Dedifferentiated amniotic fluid mesenchymal stem cell (primary cell): Measurements from ENCODE around the gene PTPRR.

Source experiments
- DNase-seq: peaks from one replicate; pipeline ENCODE4 v3.0.0-alpha.2; 2016; ENCODE audit errors: extremely low spot score

Gene PTPRR

DNA sequence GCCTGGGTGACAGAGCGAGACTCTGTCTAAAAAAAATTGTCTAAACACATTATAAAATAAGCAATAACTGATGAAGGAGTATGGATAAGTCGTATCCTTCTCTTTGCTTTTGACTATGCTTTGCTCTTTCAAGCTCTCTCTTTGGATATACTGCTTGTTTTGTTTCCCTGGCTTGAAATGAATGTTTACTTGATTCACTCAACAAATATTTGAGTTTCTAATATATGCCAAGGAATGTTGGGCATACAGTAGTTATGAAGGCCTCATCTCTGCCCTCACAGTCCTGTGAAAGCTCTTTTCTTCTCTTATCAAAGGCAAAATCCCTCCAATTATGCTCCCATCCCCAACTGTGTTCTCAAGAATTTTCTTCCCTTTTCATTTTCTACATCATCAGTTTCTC lies 123.5 kb downstream of the PTPRR start:
- DNase-seq = no peak

DNA sequence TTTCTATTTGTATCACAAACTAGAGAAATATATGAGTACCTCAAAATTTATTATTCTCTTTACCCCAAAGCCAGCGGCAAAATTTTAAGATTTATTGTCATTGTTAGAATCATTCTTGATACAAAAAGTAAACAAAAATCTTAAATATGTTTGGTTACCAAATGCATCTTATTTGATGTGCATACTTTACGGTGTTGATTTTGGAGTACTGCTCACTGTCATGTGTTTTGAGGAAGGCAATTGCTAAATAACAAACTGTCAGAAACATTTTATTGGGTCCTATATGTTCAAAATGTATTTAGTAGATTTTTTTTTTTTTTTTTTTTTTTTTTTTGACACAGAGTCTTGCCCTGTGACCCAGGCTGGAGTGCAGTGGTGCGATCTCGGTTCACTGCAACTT lies 124.9 kb downstream of the PTPRR start:
- DNase-seq = no peak

DNA sequence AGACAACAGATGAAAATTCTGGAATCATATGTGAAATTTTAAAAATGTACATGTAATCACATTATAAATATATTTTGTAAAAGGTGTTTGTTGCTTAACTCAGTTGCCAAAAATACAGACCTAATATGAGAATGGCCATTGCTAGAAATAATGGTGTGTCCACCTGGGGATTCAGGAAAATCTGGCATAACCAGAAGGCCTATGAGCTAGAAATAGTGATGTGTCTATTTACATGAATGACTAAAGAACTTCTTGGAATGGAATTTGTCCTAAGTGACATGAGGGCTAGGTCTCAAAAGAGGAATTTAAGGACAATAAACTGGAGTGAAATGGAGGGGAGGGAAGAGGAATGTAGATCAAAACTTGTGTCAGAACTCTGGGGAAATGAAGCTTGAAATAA lies 126.4 kb downstream of the PTPRR start:
- no peak for DNase-seq

DNA sequence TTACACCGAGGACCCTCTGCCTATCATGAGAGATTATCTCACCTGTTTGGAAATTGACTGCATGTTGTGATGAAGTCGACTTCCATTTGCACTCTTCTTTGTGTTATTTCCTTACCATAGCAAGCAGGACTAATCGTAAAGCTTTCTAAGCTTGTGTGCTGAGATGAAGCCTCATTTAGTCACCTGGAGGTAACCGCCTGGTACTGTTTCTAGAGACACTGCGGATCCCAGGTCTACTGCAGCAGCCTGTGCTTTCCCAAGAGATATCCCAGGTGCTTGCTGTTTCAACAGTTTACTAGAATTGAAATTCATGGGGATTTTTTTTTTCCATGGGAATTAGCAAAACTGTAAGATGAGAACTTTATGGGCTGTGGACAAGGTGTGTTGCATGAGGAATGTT lies 131.8 kb downstream of the PTPRR start:
- DNase-seq = no peak

DNA sequence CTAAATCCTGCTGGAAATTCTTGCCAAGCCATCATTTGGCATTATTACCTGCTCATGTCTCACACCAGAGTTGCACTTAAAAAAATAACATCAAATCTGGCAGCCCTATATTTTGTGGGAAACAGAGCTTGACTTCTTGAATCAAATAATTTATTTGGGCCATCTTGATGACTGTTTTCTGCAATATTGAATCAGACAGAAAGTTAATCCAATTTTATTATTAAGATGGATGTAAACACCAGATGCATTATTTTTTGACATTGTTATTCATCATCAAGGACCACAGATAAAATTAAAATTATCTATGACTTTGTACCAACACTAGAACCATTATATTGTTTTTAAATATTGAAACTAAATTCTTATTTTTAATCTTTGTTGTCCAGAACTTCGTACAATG lies 132.9 kb downstream of the PTPRR start:
- no peak for DNase-seq

DNA sequence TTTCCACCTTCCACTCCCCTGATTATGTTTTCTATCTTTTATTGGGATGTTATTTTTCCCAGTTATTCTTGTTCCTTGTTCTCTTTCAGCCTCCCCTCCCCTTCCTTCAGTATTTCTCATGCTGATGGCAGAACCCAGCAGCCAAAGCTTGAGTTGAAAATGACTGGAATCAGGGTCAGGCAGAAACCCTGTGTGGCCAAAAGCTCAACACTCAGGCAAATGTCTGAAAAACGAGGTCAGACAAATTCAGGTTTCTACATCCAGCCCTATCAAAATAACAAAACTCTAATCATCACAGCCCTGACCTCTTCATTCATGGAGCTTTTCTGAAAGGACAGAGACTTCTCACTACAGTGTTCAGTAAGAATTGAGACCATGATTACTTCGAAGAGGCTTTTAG lies 134.6 kb downstream of the PTPRR start:
- no peak for DNase-seq

DNA sequence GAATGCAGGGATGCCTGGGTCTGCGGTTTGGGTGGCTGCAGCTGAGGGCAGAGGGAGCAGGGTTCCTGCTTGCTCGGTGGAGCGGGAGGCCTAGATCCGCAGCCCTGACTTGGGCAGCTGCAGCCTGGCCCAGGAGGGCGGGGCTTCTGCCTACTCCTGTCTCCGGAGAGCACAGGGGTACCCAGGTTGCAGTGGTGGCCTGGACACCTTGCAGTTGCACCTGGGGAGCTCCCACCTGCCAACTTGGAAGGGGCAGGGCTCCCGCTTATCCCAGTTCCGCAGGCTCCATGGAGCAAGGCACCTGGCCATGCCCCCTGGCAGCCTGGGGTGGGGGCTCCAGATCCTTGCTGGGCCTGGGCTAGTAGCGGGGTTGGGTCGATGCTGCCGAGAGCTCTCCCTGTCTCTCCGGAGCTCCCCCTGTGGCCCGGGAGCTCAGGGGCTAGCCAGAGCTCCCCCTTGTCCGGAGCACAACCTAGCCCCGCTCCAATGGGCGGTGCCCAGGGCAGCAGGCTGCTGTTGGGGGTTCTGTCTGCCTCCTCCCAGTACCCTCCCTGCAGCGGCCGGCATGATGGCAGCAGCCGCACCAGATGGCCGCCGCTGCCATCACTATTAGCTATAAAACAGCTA lies 136.4 kb downstream of the PTPRR start:
- DNase-seq = no peak

DNA sequence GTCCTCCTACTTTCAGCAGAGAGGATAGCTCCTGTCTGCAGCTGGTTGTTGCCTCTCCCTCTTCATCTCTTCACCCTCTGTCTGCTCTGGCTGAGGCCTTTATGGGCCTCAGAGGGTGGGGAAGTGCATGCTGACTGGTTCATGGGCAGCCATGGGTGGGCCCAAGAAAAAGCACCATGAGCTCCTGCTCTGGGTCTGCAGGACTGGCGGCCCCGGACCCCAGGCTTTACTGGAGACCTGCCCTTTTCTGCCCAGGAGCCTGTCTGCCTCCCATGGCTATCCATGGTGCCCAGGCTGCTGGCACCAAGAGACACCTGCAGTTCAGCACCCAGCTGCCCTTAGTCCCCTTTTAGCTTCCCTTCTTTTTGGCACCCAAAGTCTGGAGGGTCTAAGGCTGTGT lies 137.1 kb downstream of the PTPRR start:
- no peak for DNase-seq

DNA sequence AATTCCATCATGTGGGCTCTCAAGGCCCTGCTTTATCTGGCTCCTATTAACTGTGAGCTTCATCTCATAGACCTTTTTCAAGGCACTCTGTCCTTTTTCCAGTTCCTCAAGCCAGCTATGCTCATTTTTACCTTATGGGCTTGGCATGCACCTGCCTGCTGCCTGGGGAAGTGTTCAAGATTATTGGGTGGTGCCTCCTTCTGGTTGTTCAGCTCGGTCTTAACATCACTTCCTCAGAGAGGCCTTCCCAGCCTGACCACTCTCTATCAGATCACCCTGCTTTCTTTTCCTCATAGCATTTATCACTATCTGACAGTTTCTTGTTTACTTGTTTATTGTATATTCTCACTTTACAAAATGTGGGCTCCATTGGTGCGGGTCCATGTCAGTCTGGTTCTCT lies 141.3 kb downstream of the PTPRR start:
- no peak for DNase-seq

DNA sequence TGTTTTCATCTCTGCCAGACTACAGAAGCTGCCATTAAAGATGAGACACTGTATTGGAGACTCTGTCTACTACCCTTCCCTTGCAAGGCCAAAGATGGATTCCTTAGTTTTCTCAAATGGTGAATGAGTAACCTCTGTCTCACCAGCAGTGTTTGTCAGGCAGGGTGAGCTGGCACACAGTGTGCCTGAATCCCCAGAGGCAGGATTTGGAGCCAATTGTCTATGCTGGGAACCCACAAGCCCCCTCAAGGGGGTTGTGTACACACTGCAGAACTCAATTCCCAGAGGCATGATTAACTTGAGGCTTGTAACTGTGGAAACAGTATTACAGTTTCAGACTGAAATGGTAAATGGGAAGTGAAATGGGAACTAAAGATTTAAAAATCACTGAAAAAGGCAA lies 146.5 kb downstream of the PTPRR start:
- no peak for DNase-seq

DNA sequence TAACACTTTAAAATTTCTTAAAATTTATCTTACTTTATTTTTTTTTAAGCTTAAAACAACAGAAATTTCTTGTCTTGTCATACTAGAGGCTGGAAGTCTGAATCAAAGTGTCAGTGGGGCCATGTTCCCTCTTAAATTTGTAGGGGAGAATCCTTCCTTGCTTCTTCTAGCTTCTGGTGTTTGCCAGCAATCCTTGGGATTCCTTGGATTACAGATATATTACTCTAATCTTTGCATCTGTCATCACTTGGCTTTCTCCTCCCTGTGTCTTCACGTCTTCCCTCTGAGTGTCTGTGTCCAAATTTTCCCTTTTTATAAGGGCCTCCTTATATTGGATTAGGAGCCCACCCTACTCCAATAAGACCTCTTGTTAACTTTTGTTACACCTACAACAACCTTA lies 147.7 kb downstream of the PTPRR start:
- DNase-seq = no peak

DNA sequence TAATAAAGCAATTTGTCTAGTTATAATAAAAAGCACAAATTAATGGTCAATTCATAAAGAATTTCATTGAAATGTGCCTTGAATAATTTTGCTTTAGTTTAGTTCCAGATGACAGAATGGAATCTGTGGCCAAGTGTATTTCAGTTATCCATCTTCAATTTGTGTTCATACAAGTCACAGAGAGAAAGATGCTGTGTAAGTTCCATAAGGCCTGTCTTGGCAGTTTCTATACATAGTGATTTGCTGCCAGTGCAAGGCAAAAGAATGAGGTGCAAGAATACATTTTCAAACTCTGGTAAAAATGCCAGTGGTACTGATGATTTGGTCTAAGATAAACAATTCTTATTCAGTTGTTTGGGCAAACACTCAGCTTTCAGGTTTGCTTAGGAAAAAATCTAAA lies 149.0 kb downstream of the PTPRR start:
- DNase-seq = no peak

DNA sequence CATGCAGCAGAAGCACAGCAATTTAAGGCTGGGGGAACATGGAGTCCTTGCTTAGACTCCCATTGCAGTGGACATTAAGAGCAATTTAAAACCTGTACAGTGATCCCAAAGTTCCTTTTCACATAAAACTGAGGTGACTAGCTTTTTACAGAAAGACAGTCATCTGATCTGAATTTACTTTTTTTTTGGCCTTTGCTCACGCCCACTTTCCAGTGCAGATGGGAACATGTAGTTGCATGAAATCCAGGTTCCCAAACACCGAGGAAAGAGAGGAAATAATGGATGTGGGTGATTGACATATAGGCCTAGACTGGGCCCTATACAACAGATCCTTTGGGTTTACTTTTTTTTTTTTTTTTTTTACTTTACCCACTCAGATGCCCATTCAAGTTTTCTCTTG lies 156.9 kb downstream of the PTPRR start:
- DNase-seq = no peak

DNA sequence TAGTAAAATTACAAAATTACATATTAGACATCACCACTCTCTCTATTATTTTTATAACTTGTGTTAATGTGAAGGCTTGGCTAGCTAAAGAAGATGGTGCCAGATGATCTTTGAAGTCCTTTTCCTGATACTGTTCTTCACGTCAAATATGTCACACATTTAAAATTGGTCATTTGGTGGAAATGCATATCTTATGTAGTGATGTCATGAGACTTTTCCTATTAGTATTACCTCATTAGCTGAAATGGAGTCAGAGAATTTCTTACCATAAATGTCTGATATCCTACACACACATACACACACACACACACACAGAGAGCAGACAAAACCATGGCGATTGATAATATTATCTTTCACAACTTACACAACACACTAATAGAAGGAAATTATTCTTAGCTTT lies 158.5 kb downstream of the PTPRR start:
- DNase-seq = no peak

DNA sequence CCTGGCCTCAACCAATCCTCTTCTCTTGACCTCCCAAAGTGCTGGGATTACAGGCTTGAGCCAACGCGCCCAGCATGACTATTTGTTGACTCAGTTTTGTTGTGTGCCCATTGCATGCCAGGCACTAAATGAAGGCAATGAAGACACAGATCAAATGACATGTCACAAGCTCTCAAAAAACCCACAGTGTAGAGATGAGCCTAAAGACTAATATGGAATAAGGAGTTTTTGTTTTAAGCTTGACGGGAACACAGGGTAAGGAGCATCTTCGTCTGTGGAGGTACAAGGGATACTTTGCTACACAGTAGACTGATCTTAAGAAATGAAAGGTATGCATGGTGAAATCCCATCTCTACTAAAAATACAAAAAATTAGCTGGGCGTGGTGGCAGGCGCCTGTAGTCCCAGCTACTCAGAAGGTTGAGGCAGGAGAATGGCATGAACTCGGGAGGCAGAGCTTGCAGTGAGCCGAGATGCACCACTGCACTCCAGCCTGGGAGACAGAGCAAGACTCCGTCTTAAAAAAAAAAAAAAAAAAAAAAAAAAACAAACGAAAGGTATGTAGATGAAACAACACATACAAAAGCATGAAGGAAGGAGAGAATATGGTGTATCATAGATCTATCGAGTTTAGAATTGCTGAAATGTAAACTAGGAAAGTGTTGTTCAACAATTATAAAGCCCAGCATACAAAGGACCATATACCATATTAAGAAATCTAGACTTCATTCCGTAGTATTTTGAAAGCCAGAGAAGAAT lies 161.2 kb downstream of the PTPRR start:
- DNase-seq = no peak

DNA sequence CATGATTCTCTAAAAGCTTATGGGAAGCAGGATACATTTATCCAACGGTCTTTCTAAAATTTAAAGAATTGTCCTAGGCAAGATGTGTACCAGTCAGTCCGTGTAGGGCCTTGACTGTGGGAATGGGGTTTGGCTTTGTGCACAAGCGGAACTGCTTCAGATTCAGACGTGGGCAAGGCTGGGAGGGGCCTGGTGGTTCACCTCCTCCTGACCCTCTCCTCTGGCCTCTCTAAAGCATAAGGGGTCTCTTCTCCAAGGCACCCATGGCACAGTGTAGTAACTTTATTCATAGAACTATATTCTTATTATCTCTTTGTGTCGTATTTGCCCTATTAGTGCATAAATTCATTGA lies 162.1 kb downstream of the PTPRR start:
- DNase-seq = no peak

DNA sequence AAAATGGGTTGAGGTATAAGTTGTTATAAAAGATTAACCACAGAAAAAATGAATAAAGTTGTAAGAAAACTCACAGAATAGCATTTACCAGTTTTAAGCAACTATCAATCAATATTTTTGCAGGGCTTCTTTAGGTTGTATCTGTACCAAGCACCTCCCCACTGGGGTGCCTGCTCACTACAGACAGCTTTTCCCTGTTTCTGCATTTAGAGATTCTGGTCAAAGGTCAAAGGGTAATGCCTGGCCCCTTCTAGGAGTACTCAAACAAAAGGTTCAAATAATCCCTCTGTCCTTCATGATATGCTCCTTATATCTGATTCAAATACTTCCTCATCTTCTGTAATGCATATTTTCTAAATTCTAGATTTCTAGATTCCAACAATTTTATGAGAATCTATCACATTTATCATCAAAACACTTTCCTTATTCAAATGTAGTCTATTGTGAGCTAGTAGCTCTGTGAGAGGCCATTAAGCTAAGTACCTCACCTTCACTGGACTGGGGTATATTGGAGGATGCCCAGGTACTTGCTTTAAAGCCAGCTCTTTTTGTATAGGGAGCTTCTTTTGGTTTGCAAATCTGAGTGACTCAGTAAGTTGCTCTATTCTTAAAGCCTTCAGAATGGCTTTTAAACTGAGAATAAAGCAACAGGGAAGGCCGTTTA lies 162.6 kb downstream of the PTPRR start:
- no peak for DNase-seq

DNA sequence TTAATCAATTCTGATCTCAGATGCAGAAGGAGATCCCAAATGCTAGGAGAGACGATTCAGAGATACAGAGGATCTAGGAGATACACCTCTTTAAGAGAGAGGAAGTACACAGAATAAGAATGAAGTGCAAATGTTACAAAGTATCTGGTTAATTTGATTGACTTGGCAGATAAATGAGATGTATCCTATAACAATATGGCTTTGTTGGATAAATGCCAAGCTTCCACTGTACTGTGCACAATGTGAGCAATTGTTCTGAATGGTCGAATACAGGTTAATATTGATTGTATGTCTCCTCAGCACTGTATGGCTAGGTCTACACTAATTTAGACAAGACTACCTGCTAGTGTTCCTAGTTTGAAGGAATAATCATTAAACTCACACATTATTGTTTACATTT lies 163.7 kb downstream of the PTPRR start:
- DNase-seq = no peak

DNA sequence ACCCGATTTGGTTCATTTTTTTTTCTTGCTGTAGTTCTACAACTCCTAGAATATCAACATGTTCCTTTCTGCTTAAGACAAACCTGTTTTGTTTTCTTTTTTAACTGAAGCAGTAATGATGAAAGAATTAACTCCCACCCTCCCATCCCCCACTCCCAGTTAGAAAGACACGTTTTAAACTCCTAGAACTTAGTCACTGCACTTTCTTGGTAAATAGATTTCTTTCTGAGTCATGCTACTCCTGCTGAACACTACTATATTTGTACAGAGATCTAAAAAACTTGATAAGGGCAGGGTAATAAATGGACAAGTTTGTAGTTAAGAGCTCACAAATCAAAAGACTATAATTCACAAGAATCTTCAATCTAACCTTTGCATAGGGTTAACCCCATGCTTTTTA lies 164.4 kb downstream of the PTPRR start:
- DNase-seq = no peak

DNA sequence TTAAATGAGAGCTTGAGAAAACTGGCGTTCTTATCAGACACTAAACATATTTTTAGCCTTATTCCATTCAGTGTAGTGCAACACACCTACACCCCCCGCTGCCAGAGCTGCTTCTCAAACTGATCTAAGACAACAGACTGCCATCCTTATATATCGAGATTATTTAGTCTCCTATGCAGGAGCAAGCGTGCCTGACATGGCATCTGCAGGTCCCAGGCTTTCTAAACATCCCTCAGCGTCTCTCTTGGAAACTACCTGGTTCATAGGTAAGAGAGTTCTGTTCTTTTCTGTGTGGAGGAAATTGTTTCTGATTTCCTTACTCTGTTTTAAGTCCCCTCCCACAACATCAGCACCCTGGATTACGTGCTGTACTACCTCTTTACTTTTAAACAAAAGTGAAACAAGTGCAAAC lies 166.2 kb downstream of the PTPRR start:
- DNase-seq = no peak

DNA sequence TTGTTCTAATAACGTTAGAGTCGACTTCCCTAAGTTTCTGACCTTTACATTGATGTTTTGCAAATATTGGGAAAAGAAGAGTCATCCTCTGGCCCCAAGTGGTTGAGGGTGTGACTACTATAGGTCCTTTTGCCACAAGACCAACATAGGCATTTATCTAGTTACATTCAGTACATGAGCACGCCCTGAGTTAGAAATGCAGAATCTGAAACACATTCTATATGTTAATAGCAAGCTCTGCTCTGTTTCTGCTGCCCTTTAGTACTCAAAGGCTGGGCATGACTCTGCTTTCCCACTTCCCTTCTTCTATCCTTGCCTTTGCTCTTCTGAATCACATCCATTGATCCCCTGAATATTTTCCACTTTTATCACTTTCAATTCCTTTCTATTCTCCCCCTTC lies 168.2 kb downstream of the PTPRR start:
- no peak for DNase-seq

DNA sequence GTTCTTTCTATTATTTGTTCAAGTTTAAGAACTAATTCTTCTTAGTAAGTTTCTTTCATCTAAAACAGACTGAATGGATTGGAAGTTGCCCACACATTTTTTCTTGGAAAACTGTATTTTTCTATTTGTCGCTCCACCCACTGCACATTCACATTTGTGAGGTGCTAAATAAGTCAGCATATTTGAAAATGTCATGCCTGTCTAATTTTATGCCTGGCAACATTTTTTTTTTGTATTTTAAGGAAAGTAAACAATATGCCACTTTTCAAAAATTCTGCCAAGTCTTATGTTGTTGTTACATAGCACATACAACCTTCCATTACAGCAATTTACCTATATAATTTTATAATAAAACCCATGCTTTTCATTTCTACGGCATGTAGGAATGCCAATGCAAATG lies 170.6 kb downstream of the PTPRR start:
- DNase-seq = no peak

DNA sequence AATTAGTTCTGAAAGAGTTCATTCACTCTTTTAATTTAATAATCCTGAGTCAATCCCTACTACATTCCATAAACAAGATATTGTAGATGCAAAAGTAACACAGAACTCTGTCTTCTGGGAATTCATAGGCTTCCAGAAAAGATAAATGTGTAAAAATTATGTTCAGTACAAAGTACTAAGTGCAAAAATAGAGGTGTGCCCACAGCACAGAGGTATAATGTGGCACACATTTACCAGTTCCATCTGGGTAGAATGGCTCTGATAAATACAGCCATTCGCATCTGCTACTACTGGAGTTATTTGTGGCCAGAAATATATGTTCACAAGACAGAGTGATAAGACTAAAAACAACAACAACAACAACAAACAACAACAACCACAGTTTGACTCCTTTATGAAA lies 171.7 kb downstream of the PTPRR start:
- DNase-seq = no peak
